GM18505 (cell line): ENCODE measurements around the gene SCG2.
A peak's percentile ranks its signal among the peaks of the same experiment; 100 is the strongest.

Experiments used
- ATAC-seq: cut with Tn5 transposase; IDR thresholded peaks from one replicate; pipeline ENCODE4 v1.9.1; 2021; ENCODE audit not compliant: unreplicated experiment
- POLR2A ChIP-seq: IDR thresholded peaks from 4 replicates; pipeline ENCODE4 v1.6.1; 2011; ENCODE audit warnings: borderline replicate concordance; ENCODE audit not compliant: insufficient read depth, insufficient read length; ENCODE audit errors: extremely low read depth

The SCG2 gene

GRCh38 chr2:223601932-223602666 lies at the start of gene SCG2:
TSS of gene SCG2 (minus strand) at chr2:223602361. CDS start at chr2:223599282, 3,079 bp downstream.
- ATAC-seq = peak; percentile 59
- TF ChIP-seq POLR2A = no peak

DNA sequence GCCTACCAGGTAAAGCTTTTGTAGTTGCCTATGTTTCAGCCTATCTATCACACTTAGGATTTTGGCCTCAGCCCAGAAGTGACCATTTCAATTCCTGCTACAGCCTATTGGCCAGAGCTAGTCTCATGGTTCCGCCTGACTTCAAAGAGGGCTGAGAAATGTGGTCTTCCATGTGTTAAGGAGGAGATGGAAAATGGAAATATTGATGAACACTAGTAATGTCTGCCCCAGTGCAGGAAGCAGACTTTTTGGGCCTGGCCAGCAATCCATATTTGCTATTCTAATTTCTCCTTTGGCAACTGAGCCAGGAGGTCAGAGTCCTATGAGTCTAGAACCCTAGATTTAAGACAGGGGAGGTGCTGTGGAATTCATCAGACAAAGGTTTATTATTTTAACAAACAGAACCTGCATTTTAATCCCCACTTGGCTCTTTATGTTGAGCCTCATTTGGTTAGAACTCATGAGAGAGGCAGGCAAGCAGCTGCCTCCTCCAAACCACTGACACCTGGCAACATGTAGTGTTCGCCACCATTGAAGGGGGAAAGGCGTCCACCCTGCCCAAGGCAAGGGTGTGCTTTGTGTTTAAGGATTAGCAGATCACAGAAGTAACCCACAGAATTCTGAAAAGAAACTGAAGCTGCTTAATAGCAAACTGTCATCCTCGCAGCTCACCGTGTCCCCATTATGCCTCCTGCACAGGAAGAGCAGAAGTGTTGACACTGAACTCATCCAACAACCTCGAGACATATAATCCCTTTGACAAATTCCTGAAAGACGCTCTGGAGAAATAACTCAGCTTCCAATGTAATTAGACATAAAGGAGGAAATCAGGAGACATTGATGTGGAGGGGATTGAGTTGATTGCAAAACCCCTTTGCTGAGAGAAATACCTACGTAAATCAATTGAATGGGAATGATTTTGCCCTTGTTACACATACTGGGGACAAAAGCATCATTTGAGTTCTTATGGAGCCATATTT lies 47.7 kb upstream of the SCG2 start:
- no peak for ATAC-seq
- TF ChIP-seq POLR2A = no peak

DNA sequence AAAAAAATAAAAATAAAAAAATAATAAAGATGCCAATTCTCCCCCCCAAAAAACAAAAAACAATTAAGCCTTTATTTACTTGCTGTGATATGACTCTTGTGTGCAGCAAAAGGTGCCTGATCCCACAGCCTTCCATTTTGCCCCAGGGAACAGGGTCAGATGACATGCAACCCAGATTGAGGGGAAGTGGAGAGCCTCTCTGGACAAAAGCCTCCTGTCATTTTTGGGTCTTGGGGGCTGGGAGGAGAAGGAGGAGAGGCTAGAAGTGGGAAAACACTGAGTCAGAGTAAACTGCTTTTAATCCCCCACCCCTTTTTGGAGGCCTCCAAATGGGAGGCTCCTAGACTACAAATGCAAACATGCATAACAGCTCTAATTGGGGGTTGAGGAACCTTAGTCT lies 46.6 kb upstream of the SCG2 start:
- no peak for TF ChIP-seq POLR2A
- ATAC-seq = no peak

DNA sequence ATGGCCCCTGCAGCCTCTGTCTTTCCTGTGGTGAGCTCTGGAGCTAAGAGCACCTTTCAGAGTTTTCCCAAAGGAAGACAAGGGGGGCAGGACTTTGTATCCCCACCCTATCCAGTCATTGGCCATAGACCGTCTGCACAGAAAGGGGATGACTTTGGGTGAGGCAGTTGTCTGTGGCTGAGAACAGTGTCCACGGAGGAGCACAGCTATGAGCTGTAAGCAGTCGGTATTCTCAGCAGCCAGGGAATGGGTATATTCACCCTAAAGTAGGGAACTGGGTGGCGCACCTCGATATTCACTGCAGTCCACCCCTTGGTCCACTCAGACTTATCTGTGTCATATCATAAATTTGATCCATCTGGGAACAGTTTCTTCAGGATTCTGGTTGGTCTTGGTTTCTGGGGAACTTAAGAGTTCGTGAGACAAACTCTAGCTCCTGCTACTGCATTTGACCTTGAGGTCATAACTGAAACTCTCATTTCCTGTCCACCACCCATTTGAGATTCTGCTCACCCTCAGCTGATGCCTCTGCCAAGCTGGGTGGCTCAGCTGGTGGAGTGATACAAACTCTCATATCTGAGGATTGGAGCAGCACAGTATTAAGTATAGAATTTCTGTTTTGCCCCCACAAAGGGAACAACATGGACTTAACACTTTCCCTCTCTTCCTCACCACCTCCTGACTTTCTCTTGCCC lies 45.2 kb upstream of the SCG2 start:
- TF ChIP-seq POLR2A = no peak
- ATAC-seq = peak; percentile 80

- no peak for ATAC-seq
- no peak for TF ChIP-seq POLR2A
These were observed 42.0 kb upstream of the SCG2 start for GRCh38 chr2:223644136-223644535.

DNA sequence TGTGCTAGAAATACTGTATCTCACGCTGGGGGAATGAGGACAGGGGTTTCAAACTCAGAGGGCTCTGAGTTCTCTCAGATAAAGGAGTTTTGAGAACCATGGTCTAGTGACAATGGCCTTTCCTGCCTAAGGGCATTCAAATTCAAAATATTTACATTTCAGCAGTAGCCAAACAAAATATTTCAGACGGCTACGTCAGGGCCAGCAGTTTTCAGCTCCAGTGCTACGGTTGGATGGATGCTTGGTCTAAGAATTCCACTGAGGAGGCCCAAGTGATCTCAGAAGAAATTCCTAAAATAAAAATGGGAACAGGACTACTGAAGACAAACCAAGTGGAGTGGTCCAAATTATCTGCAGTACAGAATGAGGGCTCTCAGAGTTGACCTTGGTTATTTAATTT lies 41.1 kb upstream of the SCG2 start:
- no peak for ATAC-seq

DNA sequence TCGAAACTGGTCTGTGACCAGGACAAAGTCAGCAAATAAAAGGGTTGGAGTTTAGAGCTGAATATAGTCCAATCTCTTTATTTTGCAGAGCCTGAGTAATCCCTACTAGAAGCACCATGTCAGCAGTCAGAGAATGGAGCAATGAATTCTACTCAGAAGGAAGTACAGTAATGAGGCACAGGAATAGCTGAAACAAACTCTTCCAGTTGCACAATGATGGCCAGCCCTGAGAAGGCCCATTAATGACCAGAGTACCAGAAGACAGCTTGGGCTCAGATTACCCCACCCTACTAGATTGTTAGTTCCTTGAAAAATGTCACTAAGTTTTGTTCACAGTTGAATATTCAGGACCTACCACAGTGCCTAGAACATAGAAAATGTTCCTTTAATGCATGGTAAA lies 40.3 kb upstream of the SCG2 start:
- TF ChIP-seq POLR2A = no peak
- no peak for ATAC-seq

More for the DNA sequence above, 41.1 kb upstream of the SCG2 start:
- no peak for TF ChIP-seq POLR2A

- no peak for TF ChIP-seq POLR2A
- no peak for ATAC-seq
These were observed 38.9 kb upstream of the SCG2 start for GRCh38 chr2:223641082-223641481.

- ATAC-seq = no peak
- TF ChIP-seq POLR2A = no peak
These were observed 32.9 kb upstream of the SCG2 start for GRCh38 chr2:223635080-223635479.

DNA sequence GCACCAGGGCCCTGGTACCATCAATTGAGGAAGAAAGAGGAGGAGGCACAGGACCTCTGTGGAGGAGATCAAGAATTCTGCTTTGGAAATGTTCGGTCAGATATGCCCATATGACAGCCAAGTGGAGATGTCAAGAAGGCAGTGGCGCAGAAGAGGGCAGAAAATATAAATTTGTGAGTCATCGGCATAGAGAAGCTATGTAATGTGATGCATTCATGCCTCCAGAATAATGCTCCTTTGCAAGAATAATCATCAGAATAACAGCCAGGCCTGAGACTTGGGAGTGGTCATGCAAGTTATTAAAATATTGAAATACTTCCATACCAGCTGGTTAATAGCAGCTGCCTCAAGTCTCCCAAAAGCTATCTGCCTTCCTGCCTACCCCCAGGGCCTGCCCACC lies 32.1 kb upstream of the SCG2 start:
- ATAC-seq = no peak
- no peak for TF ChIP-seq POLR2A

DNA sequence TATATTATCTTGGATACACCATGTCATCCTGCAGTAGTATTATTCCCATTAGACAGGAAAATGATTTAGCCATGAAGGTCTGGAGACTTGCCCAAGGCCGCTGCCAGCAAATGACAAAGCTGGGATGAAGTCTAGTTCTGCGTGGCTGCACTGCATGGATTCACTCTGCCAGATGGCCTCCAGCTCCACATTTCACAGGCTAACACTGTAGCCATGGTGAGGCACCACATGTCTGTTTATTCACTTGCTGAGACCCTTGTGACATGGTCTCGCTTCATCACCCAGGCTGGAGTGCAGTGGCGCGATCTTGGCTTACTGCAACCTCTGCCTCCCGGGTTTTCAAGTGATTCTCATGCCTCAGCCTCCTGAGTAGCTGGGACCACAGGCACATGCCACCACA lies 31.5 kb upstream of the SCG2 start:
- ATAC-seq = no peak
- TF ChIP-seq POLR2A = no peak

GRCh38 chr2:223632826-223633225 lies 30.7 kb upstream of the SCG2 start:
- TF ChIP-seq POLR2A = no peak
- ATAC-seq = no peak

GRCh38 chr2:223626716-223627115 lies 24.6 kb upstream of the SCG2 start:
- no peak for TF ChIP-seq POLR2A
- ATAC-seq = no peak
